NCI-H1092 treated with DMSO at 0.1 percent for 48 hours (cell line): ENCODE data around the gene SUSD6.
"Not testable (repeated sequence)": the region's sequence is repeated elsewhere in the genome, so short reads cannot be mapped to it uniquely, and the experiment has no call there.

Experiments used
- DNase-seq: peaks from one replicate; lab custom pipeline; 2025; lab: John Stamatoyannopoulos, UW

SUSD6 gene

DNA sequence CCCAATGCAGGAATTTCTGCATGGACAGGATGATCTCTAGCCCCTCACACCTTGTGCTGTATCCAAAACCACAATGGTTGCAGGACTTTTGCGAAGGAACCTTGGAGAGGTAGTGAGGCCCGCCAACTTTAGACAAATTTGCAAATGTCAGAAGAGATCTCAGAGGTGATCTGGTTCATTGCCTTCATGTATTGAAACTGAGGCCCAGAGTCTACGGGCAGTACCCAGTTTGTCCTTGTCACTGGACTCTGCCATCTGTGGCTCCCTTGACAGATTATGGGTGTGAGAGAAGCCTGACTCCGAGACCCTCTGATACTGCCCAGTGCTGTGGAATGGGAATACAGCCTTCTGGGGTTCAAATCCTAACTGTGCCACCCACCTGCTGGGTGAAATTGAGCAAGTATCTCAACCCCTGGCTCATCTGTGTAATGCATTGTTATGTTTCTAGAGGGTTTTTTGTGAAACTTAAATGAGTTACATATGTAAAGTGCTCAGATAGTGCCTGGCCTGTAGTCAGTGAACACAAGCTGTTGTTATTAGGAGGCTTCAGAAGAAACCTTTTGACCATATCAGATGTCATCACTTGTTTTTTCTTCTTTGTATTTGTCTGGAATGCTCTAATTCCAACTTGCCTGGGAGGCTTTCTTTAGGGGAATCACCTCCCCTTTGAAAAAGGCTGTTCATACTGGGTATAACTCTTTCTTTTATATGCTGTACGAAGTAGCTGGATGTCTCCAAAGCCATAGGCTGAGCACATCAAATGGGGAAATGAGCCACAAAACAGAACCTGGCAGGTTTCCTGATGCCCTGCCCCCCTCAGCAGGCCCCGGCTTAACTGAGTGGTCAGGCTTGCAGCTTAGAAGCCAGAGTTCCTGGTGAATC lies 84.2 kb downstream of the SUSD6 start:
- DNase-seq = no peak

DNA sequence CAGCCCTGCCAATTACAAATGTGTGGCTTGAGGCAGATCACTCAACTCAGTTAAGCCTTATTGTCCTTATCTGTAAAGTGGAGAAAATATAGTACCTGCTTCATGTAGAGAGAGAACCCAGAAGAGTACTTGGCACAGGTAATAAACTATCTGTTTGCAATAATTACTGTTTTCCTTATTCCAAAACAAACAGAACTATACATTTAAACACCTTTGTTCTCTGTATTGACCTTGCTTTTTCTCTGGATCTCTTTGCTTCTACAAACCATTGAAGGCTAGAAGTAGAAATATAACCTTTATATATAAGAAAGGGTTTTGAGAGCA lies 84.8 kb downstream of the SUSD6 start:
- peak; percentile 89 for DNase-seq

- DNase-seq = no peak
Observed at GRCh38 chr14:69696633-69697557, 85.5 kb downstream of the SUSD6 start.

GRCh38 chr14:69698572-69698971 lies 87.2 kb downstream of the SUSD6 start:
- DNase-seq = no peak

DNA sequence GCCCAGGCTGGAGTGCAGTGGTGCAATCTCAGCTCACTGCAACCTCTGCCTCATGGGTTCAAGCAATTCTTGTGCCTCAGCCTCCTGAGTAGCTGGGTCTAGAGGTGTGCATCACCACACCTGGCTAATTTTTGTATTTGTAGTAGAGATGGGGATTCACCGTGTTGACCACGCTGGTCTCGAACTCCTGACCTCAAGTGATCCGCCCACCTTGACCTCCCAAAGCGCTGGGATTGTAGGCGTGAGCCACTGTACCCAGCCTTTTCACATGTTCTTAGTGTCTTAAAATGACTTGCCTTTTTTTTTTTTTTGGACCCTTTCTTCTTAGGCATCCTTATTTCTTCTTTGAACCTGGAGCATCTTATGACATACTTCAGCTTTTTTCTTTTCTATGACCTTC lies 87.8 kb downstream of the SUSD6 start:
- not testable (repeated sequence) for DNase-seq

GRCh38 chr14:69699748-69700303 lies 88.4 kb downstream of the SUSD6 start:
- no peak for DNase-seq

DNA sequence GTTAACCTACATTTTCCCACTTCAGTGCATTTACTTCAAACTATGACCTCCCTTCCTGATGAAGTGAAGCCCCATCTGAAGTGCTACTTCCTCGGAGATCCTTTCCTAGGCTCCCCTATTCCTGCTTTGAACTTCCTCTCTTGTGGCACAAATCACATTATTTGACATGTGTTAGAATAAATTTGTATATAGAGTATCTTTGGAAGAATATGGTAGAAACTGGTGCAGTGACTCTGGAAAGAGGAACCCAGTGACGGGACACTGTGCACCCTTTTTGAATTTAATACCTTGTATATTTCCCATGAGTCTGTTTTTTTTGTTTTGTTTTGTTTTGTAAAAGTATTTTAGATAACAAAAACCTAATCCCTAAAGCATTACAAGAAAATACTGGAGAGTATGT lies 89.2 kb downstream of the SUSD6 start:
- DNase-seq = no peak

DNA sequence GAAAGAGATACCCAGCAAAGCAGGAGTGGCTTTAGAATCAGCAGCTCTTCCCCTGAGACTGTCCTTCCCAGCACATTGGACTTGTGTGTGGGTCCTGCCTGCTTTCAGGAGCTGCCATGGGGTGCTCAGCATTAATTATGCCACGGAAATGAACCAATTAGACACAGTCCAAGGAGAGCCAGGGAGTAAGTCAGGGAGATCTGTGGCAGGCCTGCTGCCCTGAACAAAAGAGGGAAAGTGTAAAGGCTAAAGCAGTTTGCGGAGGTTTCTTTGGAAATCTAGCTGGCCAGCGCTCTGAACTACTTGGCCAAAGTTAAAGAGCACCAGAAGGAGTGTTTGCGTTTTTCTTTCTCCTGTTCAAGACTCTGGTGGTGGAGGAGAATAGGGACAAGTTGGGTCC lies 89.9 kb downstream of the SUSD6 start:
- DNase-seq = no peak

DNA sequence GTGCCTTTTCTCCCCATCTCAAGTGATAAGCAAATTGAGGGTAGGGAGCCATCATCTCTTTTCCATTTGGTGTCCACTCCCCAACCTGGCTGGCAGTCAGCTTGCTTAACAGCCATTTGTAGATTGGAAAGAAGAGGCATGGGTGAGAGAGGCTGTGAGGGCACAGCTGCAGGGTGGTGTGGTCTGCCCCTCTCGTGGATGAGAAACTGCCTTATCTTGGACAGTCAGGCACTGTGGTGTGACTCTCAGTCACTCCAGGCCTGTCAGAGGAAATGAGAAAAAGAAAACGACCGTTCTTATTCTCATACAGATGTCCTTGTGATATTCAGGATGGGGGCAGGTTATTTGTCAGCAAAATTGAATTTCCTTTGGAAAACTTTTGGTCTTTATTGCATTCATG lies 90.5 kb downstream of the SUSD6 start:
- no peak for DNase-seq

DNA sequence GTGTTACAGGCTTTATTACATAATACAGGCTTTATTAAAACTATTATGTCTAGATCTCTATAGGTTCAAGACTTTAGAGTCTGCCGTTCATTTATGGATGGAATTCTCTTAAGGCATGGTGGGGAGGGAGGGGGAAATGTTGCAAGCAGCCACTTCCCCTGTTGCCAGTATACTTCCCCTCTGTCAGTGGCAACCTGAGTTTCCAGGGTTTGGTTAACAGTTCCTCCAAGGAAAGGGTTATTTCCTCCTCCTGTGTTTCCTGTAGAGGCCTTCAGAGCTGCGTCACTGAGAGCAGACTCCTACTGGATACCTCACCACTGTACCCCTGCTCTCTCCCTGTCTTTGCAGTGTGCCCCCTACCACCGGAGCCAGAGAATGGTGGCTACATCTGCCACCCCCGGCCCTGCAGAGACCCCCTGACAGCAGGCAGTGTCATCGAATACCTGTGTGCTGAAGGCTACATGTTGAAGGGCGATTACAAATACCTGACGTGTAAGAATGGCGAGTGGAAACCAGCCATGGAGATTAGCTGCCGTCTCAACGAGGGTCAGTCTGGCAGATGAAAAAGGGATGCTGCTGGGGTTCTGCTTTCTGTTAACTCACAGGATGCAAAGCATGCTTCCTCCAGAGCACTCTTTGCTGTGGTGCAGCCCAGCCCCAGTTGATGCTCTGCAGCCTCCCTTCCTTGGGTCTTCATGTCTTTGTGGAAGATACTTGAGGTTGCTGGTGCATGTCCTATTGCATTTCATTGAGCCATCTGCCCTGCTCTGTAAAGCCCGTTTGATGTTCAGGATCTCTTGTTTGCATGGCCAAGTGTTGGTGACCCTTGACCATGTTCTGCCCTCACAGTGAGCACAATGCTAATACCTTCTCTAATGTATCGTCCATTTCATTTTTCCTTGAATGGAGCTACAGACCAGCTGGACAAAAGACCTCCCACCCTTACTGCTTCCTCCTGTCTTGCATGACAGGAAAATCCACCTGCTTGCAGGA lies 91.9 kb downstream of the SUSD6 start:
- DNase-seq = no peak

DNA sequence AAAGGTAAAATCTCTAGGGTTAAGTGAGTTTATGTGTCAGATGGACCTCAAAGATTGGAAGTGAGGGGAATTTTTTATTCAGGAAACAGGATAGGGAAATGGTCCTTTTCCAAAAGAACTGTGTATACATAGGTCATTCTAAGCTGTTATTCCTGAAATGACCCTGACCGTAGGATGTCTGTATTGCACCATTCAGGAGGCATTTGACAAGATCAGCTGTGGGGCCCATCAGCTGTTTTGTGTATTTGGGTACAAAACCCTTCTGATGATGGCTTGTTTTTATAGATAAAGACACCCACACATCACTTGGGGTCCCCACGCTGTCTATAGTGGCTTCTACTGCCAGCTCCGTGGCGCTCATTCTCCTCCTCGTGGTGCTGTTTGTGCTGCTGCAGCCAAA lies 92.9 kb downstream of the SUSD6 start:
- DNase-seq = no peak

DNA sequence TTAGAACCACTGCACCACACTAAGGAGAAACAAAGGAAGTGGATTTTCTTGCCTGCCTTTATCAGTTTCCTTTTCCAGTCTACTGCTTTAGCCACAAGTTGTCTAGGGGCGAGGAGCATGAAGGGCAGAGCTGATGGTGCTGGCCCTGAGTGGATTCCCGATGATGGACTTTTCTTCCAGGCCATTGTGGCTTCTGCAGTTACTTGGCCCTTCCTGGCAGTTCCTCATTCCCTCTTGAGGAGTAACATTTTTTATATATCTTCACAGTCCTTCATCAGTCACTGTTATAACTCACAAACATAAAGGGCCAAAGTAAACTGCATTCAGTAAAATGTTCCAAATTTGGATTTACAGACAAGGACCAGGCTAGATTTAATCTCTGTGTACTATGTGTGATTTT lies 94.3 kb downstream of the SUSD6 start:
- DNase-seq = no peak

GRCh38 chr14:69708049-69708448 lies 96.7 kb downstream of the SUSD6 start:
- no peak for DNase-seq

GRCh38 chr14:69708586-69709560 lies 97.5 kb downstream of the SUSD6 start:
- peak; percentile 55 for DNase-seq

GRCh38 chr14:69710378-69710777 lies 99.0 kb downstream of the SUSD6 start:
- DNase-seq = no peak

DNA sequence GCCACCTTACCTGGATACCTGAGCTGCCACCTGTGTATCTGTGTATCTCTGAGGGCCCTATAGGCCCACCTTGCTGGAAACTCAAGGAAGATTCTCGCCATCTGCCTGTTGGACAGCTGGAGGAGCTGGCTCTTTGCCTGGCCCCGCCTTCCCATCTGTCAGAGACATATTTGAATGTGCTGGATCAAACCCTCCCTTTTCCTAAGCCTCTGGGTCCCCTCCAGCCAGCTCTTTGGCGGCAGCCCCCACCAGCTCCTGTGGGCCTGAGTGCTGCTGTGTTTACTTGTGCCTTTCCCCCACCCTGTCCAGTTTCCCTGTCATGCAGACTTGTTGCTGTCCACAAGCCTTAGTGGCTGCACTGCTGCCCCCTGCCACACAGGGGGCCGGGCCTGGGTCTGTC lies 99.7 kb downstream of the SUSD6 start:
- peak; percentile 93 for DNase-seq

DNA sequence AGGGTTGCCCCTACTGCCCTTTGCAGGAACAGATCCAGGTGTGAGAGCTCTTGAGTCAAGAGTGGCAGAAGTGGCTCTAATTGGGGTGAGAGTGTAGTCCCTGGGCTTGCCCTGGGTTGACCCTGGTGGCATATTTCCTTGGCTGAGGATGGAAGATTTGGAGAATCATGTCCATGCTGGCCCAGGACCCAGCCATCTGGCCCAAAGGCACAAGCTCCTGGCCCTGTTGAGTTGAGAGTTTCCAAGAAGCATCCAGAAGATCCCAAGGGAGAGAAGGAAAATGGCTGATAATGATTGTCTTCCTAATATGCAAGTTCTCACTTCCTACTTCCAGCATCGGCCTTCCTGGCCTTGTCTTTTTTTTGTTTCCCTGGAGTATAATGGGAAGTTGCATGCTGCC lies 100.1 kb downstream of the SUSD6 start:
- DNase-seq = no peak

DNA sequence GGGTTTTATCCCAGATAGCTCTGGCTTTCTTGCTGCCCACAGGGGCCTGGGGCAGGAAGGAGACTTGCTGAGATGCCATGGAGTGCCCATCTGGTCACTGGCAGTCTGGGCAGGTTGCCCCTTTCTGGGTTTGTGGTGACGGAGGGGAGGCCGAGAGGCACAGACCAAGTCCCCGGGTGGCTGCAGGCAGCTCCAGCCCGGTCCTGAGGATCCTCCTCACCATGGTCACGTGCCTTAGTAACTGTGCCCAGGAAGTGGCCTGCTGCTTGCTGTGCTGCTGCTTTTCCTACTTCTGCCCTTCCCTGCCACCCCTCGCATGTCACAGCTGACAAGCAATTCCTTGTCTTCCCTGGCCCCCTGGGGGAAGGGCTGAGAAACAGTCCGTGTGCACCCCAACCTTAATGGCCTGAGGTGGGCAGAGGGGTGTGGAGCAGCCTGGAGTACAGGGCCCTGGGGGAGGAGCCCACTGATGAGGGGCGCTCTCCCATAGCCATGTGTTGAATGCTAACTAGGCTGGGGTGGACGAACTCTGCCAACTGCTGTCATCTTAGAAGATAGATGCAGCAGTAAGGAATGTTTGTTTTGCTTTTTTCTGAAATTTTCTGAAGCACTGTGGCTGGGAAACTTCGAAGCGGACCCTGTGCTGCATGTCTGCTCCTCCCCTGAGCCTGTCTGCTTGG lies 100.6 kb downstream of the SUSD6 start:
- DNase-seq = peak; percentile 22

- DNase-seq = peak; percentile 29
Observed at GRCh38 chr14:69712599-69713088, 101.2 kb downstream of the SUSD6 start.
